ENCODE data around the gene REEP6.
"Not testable (repeated sequence)": the region's sequence is repeated elsewhere in the genome, so short reads cannot be mapped to it uniquely, and the experiment has no call there.

REEP6 gene

GRCh38 chr19:1492474-1493006, 1.6 kb downstream of the REEP6 start:
- DNase-seq: no peak

GRCh38 chr19:1494115-1494815, 3.3 kb downstream of the REEP6 start:
- DNase-seq: no peak

- no peak for DNase-seq
Measured at GRCh38 chr19:1495051-1495798, 4.2 kb downstream of the REEP6 start.

DNA sequence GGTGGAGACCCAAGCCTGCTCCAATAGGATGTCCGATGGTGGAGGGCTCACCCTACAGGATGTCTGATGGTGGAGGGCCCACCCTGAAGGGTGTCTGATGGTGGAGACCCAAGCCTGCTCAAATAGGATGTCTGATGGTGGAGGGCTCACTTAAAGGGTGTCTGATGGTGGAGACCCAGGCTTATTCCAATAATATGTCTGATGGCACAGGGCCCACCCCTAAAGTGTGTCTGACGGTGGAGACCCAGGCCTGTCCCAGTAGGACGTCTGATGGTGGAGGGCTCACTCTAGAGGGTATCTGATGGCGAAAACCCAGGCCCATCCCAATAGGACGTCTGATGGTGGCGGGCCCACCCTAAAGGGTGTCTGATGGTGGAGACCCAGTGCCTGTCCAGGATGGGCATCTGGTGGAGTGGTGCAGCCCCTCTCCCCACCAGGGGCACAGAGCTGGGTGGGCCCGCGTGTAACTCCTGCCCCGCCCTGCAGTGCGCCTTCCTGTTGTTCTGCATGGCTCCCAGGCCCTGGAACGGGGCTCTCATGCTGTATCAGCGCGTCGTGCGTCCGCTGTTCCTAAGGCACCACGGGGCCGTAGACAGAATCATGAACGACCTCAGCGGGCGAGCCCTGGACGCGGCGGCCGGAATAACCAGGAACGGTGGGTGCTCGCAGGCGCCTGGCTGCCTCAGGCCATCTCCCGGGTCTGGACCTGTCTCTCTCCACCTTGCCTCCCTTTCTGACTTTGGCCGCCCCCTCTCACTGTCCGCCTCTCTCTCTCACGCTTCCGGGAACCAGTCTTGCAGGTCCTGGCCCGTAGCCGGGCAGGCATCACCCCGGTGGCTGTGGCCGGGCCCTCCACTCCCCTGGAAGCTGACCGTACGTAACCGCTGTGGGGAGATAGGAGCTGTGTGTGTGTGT, 5.1 kb downstream of the REEP6 start:
- DNase-seq: no peak

DNA sequence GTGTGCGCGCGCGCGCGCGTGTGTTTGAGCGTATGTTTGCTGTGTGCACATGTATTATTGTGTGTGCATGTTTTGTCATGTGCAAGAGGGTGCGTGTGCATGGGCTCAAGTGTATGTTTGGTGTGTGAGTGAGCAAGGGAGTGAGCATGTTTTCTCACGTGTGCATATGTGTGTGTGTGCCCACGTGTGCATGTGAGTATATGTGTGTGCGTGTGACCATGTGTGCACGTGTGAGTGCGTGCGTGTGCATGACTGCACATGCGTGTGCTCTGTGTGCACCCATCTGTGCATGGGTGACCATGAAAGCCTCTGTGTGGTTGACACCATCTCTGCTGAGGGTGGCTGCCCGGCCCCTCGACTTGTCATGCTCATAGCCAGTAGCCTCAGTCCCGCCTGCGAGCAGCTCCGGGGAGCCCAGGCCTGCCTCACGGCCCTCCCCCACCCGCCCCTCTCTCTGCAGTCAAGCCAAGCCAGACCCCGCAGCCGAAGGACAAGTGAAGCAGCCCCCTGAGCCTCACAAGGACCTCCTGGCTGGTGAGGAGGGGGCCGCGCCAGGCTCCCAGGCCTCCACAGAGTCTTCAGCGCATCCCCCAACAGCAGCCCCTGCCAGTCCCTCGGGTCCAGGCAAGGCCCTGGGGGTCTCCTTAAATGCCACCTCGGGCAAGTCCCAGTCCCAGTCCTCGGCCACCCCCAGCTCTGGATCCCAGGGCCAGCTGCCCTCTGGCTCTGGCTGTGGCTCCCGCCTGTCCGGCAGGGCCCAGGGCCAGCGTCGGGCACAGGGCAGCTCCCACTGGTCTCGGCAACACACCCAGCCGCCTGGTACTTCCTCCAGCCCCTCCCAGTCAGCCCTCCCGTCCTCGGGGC, 6.0 kb downstream of the REEP6 start:
- no peak for DNase-seq

GRCh38 chr19:1497578-1498235, 6.7 kb downstream of the REEP6 start:
- no peak for DNase-seq

GRCh38 chr19:1499231-1499630, 8.2 kb downstream of the REEP6 start:
- DNase-seq: not testable (repeated sequence)

- no peak for DNase-seq
Measured at GRCh38 chr19:1501200-1501595, 10.2 kb downstream of the REEP6 start.

GRCh38 chr19:1502433-1503088, 11.6 kb downstream of the REEP6 start:
- no peak for DNase-seq

- DNase-seq: peak; percentile 40
Measured at GRCh38 chr19:1503089-1503924, 12.3 kb downstream of the REEP6 start.

- no peak for DNase-seq
Measured at GRCh38 chr19:1503925-1504773, 13.2 kb downstream of the REEP6 start.

DNA sequence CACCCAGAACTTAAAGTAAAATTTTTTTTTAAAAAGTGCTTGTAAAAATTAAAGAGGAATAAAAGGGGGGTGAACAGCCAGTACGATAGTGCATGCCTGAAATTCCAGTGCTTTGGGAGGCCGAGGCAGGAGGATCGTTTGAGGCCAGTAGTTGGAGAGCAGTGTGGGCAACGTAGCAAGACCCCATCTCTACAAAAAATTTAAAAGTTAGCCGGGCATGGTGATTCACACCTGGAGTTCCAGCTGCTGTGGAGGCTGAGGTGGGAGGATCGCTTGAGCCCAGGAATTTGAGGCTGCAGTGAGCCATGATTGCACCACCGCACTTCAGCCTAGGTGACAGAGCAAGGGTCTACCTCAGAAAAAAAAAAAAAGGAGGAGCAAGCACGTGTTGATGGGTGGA, 14.0 kb downstream of the REEP6 start:
- DNase-seq: no peak

DNA sequence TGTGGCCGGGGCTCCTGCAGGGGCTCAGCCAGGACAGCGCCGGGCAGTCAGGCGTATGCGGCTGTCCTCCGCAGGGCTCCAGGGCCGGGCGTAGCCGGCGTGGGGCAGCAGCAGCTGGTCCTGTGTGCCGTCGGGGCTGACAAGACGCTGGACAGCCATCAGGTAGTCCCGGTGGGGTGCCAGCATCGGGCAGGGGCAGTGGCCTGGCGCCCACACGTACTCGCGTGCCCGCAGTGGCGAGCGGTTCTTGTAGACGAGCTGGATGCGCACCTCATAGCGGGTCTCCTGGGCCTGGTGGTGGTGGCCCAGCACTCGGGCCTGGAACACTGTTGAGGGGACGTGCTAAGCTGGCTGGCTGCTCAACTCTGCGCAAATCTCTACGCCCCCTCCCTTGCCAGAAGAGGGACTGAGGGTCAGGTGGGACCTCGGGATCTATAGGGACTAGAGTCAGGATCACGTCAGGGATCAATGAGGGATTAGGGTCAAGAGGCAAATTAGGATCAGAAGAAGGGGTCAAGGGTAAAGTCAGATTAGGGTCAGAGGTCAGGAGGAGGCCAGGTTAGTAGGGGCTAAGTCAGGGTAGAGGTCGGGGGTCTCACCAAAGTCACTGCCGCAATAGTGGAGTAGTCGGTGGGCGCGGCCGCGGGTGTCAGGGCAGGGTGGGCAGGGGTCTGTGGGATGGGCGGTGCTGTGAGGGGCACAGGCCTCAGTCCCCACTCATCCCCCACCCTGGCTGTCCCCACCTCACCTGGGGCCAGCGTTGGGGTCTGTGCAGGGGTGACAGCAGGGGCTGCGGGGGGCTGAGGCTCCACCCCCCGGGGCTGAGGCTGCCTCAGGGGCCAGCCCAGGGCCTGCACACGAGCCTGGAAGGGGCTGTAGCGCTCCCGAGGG, 15.3 kb downstream of the REEP6 start:
- DNase-seq: no peak

DNA sequence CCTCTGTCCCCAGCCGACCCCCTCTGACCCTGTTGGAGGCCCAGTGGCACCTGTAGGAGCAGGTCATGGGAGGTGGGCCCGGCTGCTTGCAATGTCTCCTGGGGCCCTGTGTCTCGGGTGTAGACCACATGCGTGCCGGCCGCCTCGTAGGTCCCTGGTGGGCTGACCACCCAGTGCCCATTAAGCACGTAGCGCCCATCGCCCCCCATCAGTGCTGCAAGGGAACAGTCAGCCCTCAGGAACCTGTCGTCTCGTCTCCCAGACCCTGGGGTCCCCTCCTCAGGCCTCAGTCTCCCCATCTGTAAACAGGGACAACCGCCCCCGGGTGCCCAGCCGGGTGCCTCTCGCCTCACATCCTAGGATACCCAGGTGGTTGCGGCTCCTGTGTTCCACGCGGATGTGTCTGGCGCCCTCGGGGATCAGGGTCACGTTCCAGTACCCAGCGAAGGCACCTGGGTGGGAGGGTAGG, 16.2 kb downstream of the REEP6 start:
- no peak for DNase-seq

- peak; percentile 95 for DNase-seq
Measured at GRCh38 chr19:1507763-1508506, 17.0 kb downstream of the REEP6 start.

- no peak for DNase-seq
Measured at GRCh38 chr19:1508507-1508856, 17.5 kb downstream of the REEP6 start.

Data from GDM1 (cell line).